ENCODE results near the gene CHMP3. TPM values are rescaled to one million over a fixed set of nuclear protein-coding genes. Genes with fewer than 3 reads are reported as not detected.

CHMP3 gene
- total RNA-seq, 1 experiment from 2014 or later = 54.4 TPM

- Histone ChIP-seq H3K36me3 (ENCODE audit: low read depth, low read length) (no peaks in the 10 kb centered on the region), H3K4me3 (ENCODE audit: low read length) (no peak overlapping the region), H3F3A (ENCODE audit: low read length, unreplicated experiment) (no peaks in the 10 kb centered on the region), H3K9me2 (replicated peaks; ENCODE audit: low read length) (no peaks in the 10 kb centered on the region), H3K9ac (ENCODE audit: low read length) (no peak overlapping the region), H3K79me2 (ENCODE audit: low read length) (no peaks in the 10 kb centered on the region), H3K9me3 (ENCODE audit: low read length) (no peaks in the 10 kb centered on the region), H3K4me2 (ENCODE audit: low read length) (no peak overlapping the region), H3K27ac (ENCODE audit: low read length) (no peak overlapping the region), H3K4me1 (ENCODE audit: insufficient read depth, low read length) (no peaks in the 10 kb centered on the region), H4K20me1 (ENCODE audit: low read length) (no peaks in the 10 kb centered on the region), H3K27me3 (ENCODE audit: low read length) (no peaks in the 10 kb centered on the region), H2AFZ (ENCODE audit: low read length) (no peak overlapping the region)
- POLR2A ChIA-PET (ENCODE audit: unreplicated experiment) = no interaction called here
- BruUV-seq (replicated peaks) = no TSS peak
- ATAC-seq (no peak), DNase-seq (no peak)
- TF ChIP-seq EZH2phosphoT487 (IDR thresholded peaks at IDR 0.05; ENCODE audit: borderline replicate concordance, low read length) (no peak), CTCF (conservative IDR thresholded peaks at IDR 0.05; ENCODE audit: low read depth, low read length) (no peak), EZH2 (IDR thresholded peaks at IDR 0.05; ENCODE audit: low read length, unreplicated experiment) (no peak)
- CTCF ChIA-PET = no interaction called here
- intact Hi-C loops (cut with micrococcal nuclease) = no loop called here
These were observed 29.7 kb downstream of the CHMP3 start for GRCh38 chr2:86533589-86533988.

GRCh38 chr2:86525421-86526340 lies 37.6 kb downstream of the CHMP3 start:
- Histone ChIP-seq H3K79me2 (ENCODE audit: low read length) (no peaks in the 10 kb centered on the region), H3K4me1 (ENCODE audit: insufficient read depth, low read length) (no peaks in the 10 kb centered on the region), H3K27ac (ENCODE audit: low read length) (no peak overlapping the region), H3K9me3 (ENCODE audit: low read length) (no peaks in the 10 kb centered on the region), H3K4me3 (ENCODE audit: low read length) (no peak overlapping the region), H2AFZ (ENCODE audit: low read length) (no peak overlapping the region), H3K36me3 (ENCODE audit: low read depth, low read length) (peaks cover 4% of the 10 kb centered on the region; the same call in 1 of the 2 replicates), H3K9me2 (replicated peaks; ENCODE audit: low read length) (no peaks in the 10 kb centered on the region), H3F3A (ENCODE audit: low read length, unreplicated experiment) (no peaks in the 10 kb centered on the region), H4K20me1 (ENCODE audit: low read length) (no peaks in the 10 kb centered on the region), H3K4me2 (ENCODE audit: low read length) (no peak overlapping the region), H3K9ac (ENCODE audit: low read length) (no peak overlapping the region), H3K27me3 (ENCODE audit: low read length) (no peaks in the 10 kb centered on the region)
- ChIA-PET CTCF (no interaction called here), POLR2A (ENCODE audit: unreplicated experiment) (no interaction called here)
- TF ChIP-seq EZH2phosphoT487 (IDR thresholded peaks at IDR 0.05; ENCODE audit: borderline replicate concordance, low read length) (no peak), EZH2 (IDR thresholded peaks at IDR 0.05; ENCODE audit: low read length, unreplicated experiment) (no peak), CTCF (conservative IDR thresholded peaks at IDR 0.05; ENCODE audit: low read depth, low read length) (no peak)
- DNase-seq (no peak), ATAC-seq (no peak)
- intact Hi-C loops (cut with micrococcal nuclease) = no loop called here
- no TSS peak for BruUV-seq (replicated peaks)

GRCh38 chr2:86523491-86523890 lies 39.8 kb downstream of the CHMP3 start:
- H3F3A ChIP-seq (ENCODE audit: low read length, unreplicated experiment) = no peaks in the 10 kb centered on the region
- POLR2A ChIA-PET (ENCODE audit: unreplicated experiment) = no interaction called here
- no peak overlapping the region for H3K4me2 ChIP-seq (ENCODE audit: low read length)
- no peaks in the 10 kb centered on the region for H3K27me3 ChIP-seq (ENCODE audit: low read length)
- H2AFZ ChIP-seq (ENCODE audit: low read length) = no peak overlapping the region
- ATAC-seq (no peak), DNase-seq (no peak)
- no peaks in the 10 kb centered on the region for H4K20me1 ChIP-seq (ENCODE audit: low read length)
- H3K36me3 ChIP-seq (ENCODE audit: low read depth, low read length) = peaks cover 9% of the 10 kb centered on the region
- no peaks in the 10 kb centered on the region for H3K9me3 ChIP-seq (ENCODE audit: low read length)
- BruUV-seq (replicated peaks) = no TSS peak
- H3K4me3 ChIP-seq (ENCODE audit: low read length) = no peak overlapping the region
- intact Hi-C loops (cut with micrococcal nuclease) = no loop called here
- no peak overlapping the region for H3K9ac ChIP-seq (ENCODE audit: low read length)
- TF ChIP-seq CTCF (conservative IDR thresholded peaks at IDR 0.05; ENCODE audit: low read depth, low read length) (no peak), EZH2phosphoT487 (IDR thresholded peaks at IDR 0.05; ENCODE audit: borderline replicate concordance, low read length) (no peak), EZH2 (IDR thresholded peaks at IDR 0.05; ENCODE audit: low read length, unreplicated experiment) (no peak)
- no peak overlapping the region for H3K27ac ChIP-seq (ENCODE audit: low read length)
- peaks cover 17% of the 10 kb centered on the region for H3K4me1 ChIP-seq (ENCODE audit: insufficient read depth, low read length)
- H3K79me2 ChIP-seq (ENCODE audit: low read length) = no peaks in the 10 kb centered on the region
- CTCF ChIA-PET = no interaction called here
- no peaks in the 10 kb centered on the region for H3K9me2 ChIP-seq (replicated peaks; ENCODE audit: low read length)

Measured in PC-3 (cell line).